Peyer's patch (tissue), 4 donors: Measurements from ENCODE around the gene HIPK1.

Experiments
- CTCF ChIP-seq, 6 experiments: fragments of 450-650 bp in 4 of 6; fragments of 200-600 bp in 2 of 6; sonication (generic) in 1 of 6; IDR thresholded peaks; one replicate each; pipeline ENCODE4 v1.5.1; 2017 to 2019; ENCODE audit warnings: antibody characterized with exemption in 6 of 6, mild to moderate bottlenecking in 3 of 6, moderate library complexity in 1 of 6
- POLR2A ChIP-seq, 2 donors: fragments of 450-650 bp; IDR thresholded peaks; one replicate each; pipeline ENCODE4 v1.5.1; 2017; ENCODE audit warnings: antibody characterized with exemption in 2 of 2, mild to moderate bottlenecking in 2 of 2, moderate library complexity in 2 of 2

GRCh38 chr1:113987259-113987658, 58.1 kb downstream of the HIPK1 start:
- TF ChIP-seq CTCF (IDR thresholded peaks at IDR 0.05) (no peak), POLR2A (IDR thresholded peaks at IDR 0.05) (no peak)
